Hepatic stellate cell (primary cell): ENCODE measurements around the gene CLEC4M.
"Not testable (repeated sequence)": the region's sequence is repeated elsewhere in the genome, so short reads cannot be mapped to it uniquely, and the experiment has no call there.

Experiments
- DNase-seq: peaks from one replicate; pipeline ENCODE4 v3.0.0; 2011; ENCODE audit warnings: low spot score

Gene CLEC4M

GRCh38 chr19:7773841-7774240 is 10.8 kb downstream of the CLEC4M start:
- DNase-seq: no peak

GRCh38 chr19:7775761-7776160 is 12.7 kb downstream of the CLEC4M start:
- DNase-seq: no peak

- DNase-seq: no peak
These were observed 15.0 kb downstream of the CLEC4M start for GRCh38 chr19:7778081-7778480.

GRCh38 chr19:7779631-7780486 is 16.8 kb downstream of the CLEC4M start:
- DNase-seq: no peak

GRCh38 chr19:7781157-7781556 is 18.1 kb downstream of the CLEC4M start:
- DNase-seq: no peak

GRCh38 chr19:7783991-7784423 is 21.0 kb downstream of the CLEC4M start:
- DNase-seq: peak; percentile 34

GRCh38 chr19:7784856-7785255 is 21.8 kb downstream of the CLEC4M start:
- DNase-seq: no peak

GRCh38 chr19:7787141-7787540 is 24.1 kb downstream of the CLEC4M start:
- no peak for DNase-seq

- DNase-seq: no peak
These were observed 24.6 kb downstream of the CLEC4M start for GRCh38 chr19:7787602-7788177.

- no peak for DNase-seq
These were observed 25.3 kb downstream of the CLEC4M start for GRCh38 chr19:7788178-7788932.

- DNase-seq: no peak
These were observed 25.9 kb downstream of the CLEC4M start for GRCh38 chr19:7788933-7789323.

GRCh38 chr19:7789447-7789846 is 26.4 kb downstream of the CLEC4M start:
- no peak for DNase-seq

GRCh38 chr19:7790416-7790815 is 27.4 kb downstream of the CLEC4M start:
- DNase-seq: no peak

- no peak for DNase-seq
These were observed 29.2 kb downstream of the CLEC4M start for GRCh38 chr19:7792281-7792680.

GRCh38 chr19:7792701-7793100 is 29.7 kb downstream of the CLEC4M start:
- DNase-seq: not testable (repeated sequence)

GRCh38 chr19:7793493-7793892 is 30.4 kb downstream of the CLEC4M start:
- DNase-seq: no peak

GRCh38 chr19:7795555-7796161 is 32.6 kb downstream of the CLEC4M start:
- no peak for DNase-seq

- DNase-seq: peak; percentile 74
These were observed 36.8 kb downstream of the CLEC4M start for GRCh38 chr19:7799640-7800355.

- DNase-seq: no peak
These were observed 38.1 kb downstream of the CLEC4M start for GRCh38 chr19:7801020-7801570.

- DNase-seq: no peak
These were observed 43.2 kb downstream of the CLEC4M start for GRCh38 chr19:7806234-7806633.

- no peak for DNase-seq
These were observed 43.8 kb downstream of the CLEC4M start for GRCh38 chr19:7806876-7807275.
